Astrocyte (in vitro differentiated cells and primary cell): ENCODE data around the gene BLVRA.

Experiments
- EZH2 ChIP-seq: IDR thresholded peaks from 2 replicates; pipeline ENCODE4 v1.6.1; 2012; ENCODE audit warnings: mild to moderate bottlenecking, low read length, inconsistent platforms; ENCODE audit not compliant: insufficient read depth
- TF ChIP-seq, protein P1 (sequence below): IDR thresholded peaks from 2 replicates; pipeline ENCODE4 v1.5.1; 2011; ENCODE audit warnings: low read depth, mild to moderate bottlenecking, inconsistent platforms, low read length, moderate library complexity; ENCODE audit not compliant: insufficient read depth

DNA sequence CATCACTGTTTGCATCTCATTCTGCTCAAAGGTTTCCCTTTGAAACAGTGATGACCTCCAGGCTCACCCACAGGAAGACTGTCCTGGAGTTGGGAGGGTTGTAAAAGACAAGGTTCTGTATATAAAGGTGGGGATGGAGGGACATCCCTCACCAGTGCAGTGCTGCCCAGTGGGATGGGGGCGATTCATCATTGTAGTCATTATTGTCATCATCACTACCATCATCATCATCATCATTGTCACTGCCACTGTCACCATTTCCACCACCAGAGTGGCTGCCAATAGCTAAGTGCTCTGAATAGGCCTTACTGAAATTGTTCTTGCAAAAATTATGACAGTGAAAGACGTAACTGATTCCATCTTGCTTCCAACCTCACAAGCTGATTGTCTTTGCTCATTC is 86.2 kb downstream of the BLVRA start:
- TF ChIP-seq, protein P1, sequence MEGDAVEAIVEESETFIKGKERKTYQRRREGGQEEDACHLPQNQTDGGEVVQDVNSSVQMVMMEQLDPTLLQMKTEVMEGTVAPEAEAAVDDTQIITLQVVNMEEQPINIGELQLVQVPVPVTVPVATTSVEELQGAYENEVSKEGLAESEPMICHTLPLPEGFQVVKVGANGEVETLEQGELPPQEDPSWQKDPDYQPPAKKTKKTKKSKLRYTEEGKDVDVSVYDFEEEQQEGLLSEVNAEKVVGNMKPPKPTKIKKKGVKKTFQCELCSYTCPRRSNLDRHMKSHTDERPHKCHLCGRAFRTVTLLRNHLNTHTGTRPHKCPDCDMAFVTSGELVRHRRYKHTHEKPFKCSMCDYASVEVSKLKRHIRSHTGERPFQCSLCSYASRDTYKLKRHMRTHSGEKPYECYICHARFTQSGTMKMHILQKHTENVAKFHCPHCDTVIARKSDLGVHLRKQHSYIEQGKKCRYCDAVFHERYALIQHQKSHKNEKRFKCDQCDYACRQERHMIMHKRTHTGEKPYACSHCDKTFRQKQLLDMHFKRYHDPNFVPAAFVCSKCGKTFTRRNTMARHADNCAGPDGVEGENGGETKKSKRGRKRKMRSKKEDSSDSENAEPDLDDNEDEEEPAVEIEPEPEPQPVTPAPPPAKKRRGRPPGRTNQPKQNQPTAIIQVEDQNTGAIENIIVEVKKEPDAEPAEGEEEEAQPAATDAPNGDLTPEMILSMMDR, result no peak
- TF ChIP-seq EZH2, result no peak
